Measurements from ENCODE around the gene POT1.

The POT1 gene

GRCh38 chr7:124783271-124783670 is 146.4 kb downstream of the POT1 start:
- H3K27me3 ChIP-seq (ENCODE audit: insufficient read depth, low read length) = no peaks in the 10 kb centered on the region
- H3K4me3 ChIP-seq (ENCODE audit: low read length) = no peak overlapping the region
- 89% methylated on average over 5 of the region's 5 CpGs for WGBS
- no peak overlapping the region for H3K9ac ChIP-seq (ENCODE audit: low read depth, low read length)
- H3K36me3 ChIP-seq (ENCODE audit: insufficient read depth, low read length) = no peaks in the 10 kb centered on the region
- H3K27ac ChIP-seq (ENCODE audit: low read depth, low read length) = no peak overlapping the region
- H3K4me1 ChIP-seq (ENCODE audit: insufficient read depth, low read length) = peaks cover 17% of the 10 kb centered on the region; the same call in 1 of the 2 replicates
- H3K9me3 ChIP-seq (ENCODE audit: insufficient read depth, low read depth, low read length) = no peaks in the 10 kb centered on the region

- H3K4me3 ChIP-seq (ENCODE audit: low read length) = no peak overlapping the region
- peaks cover 17% of the 10 kb centered on the region; the same call in 1 of the 2 replicates for H3K4me1 ChIP-seq (ENCODE audit: insufficient read depth, low read length)
- no peaks in the 10 kb centered on the region for H3K9me3 ChIP-seq (ENCODE audit: insufficient read depth, low read depth, low read length)
- 88% methylated on average over 12 of the region's 12 CpGs for WGBS
- no peaks in the 10 kb centered on the region for H3K36me3 ChIP-seq (ENCODE audit: insufficient read depth, low read length)
- H3K27ac ChIP-seq (ENCODE audit: low read depth, low read length) = peak overlapping the region; percentile 15; the same call in 1 of the 2 replicates
- no peak overlapping the region for H3K9ac ChIP-seq (ENCODE audit: low read depth, low read length)
- no peaks in the 10 kb centered on the region for H3K27me3 ChIP-seq (ENCODE audit: insufficient read depth, low read length)
Observed at GRCh38 chr7:124781907-124782734, 147.5 kb downstream of the POT1 start.

- no peak overlapping the region for H3K4me3 ChIP-seq (ENCODE audit: low read length)
- H3K4me1 ChIP-seq (ENCODE audit: insufficient read depth, low read length) = peaks cover 17% of the 10 kb centered on the region; the same call in 1 of the 2 replicates
- H3K9me3 ChIP-seq (ENCODE audit: insufficient read depth, low read depth, low read length) = no peaks in the 10 kb centered on the region
- H3K36me3 ChIP-seq (ENCODE audit: insufficient read depth, low read length) = no peaks in the 10 kb centered on the region
- H3K9ac ChIP-seq (ENCODE audit: low read depth, low read length) = no peak overlapping the region
- WGBS = 96% methylated on average over 2 of the region's 2 CpGs
- no peaks in the 10 kb centered on the region for H3K27me3 ChIP-seq (ENCODE audit: insufficient read depth, low read length)
- H3K27ac ChIP-seq (ENCODE audit: low read depth, low read length) = no peak overlapping the region
Observed at GRCh38 chr7:124781418-124781817, 148.2 kb downstream of the POT1 start.

GRCh38 chr7:124780608-124781007 is 149.0 kb downstream of the POT1 start:
- Histone ChIP-seq H3K9me3 (ENCODE audit: insufficient read depth, low read depth, low read length) (no peaks in the 10 kb centered on the region), H3K9ac (ENCODE audit: low read depth, low read length) (no peak overlapping the region), H3K27me3 (ENCODE audit: insufficient read depth, low read length) (no peaks in the 10 kb centered on the region), H3K4me3 (ENCODE audit: low read length) (no peak overlapping the region), H3K4me1 (ENCODE audit: insufficient read depth, low read length) (peaks cover 17% of the 10 kb centered on the region; the same call in 1 of the 2 replicates), H3K27ac (ENCODE audit: low read depth, low read length) (no peak overlapping the region), H3K36me3 (ENCODE audit: insufficient read depth, low read length) (no peaks in the 10 kb centered on the region)
- WGBS = 87% methylated on average over 1 of the region's 1 CpG

- Histone ChIP-seq H3K27ac (ENCODE audit: low read depth, low read length) (no peak overlapping the region), H3K9ac (ENCODE audit: low read depth, low read length) (no peak overlapping the region), H3K9me3 (ENCODE audit: insufficient read depth, low read depth, low read length) (no peaks in the 10 kb centered on the region), H3K4me1 (ENCODE audit: insufficient read depth, low read length) (peaks cover 17% of the 10 kb centered on the region; the same call in 1 of the 2 replicates), H3K36me3 (ENCODE audit: insufficient read depth, low read length) (no peaks in the 10 kb centered on the region), H3K4me3 (ENCODE audit: low read length) (no peak overlapping the region), H3K27me3 (ENCODE audit: insufficient read depth, low read length) (no peaks in the 10 kb centered on the region)
Observed at GRCh38 chr7:124780056-124780455, 149.6 kb downstream of the POT1 start.

GRCh38 chr7:124779620-124780019 is 150.0 kb downstream of the POT1 start:
- H3K27me3 ChIP-seq (ENCODE audit: insufficient read depth, low read length) = no peaks in the 10 kb centered on the region
- H3K4me3 ChIP-seq (ENCODE audit: low read length) = no peak overlapping the region
- H3K9me3 ChIP-seq (ENCODE audit: insufficient read depth, low read depth, low read length) = no peaks in the 10 kb centered on the region
- no peaks in the 10 kb centered on the region for H3K36me3 ChIP-seq (ENCODE audit: insufficient read depth, low read length)
- H3K9ac ChIP-seq (ENCODE audit: low read depth, low read length) = no peak overlapping the region
- H3K27ac ChIP-seq (ENCODE audit: low read depth, low read length) = no peak overlapping the region
- H3K4me1 ChIP-seq (ENCODE audit: insufficient read depth, low read length) = peaks cover 13% of the 10 kb centered on the region; the same call in 1 of the 2 replicates

GRCh38 chr7:124779194-124779593 is 150.4 kb downstream of the POT1 start:
- H3K4me1 ChIP-seq (ENCODE audit: insufficient read depth, low read length) = peaks cover 13% of the 10 kb centered on the region; the same call in 1 of the 2 replicates
- no peak overlapping the region for H3K27ac ChIP-seq (ENCODE audit: low read depth, low read length)
- no peak overlapping the region for H3K9ac ChIP-seq (ENCODE audit: low read depth, low read length)
- H3K4me3 ChIP-seq (ENCODE audit: low read length) = no peak overlapping the region
- no peaks in the 10 kb centered on the region for H3K27me3 ChIP-seq (ENCODE audit: insufficient read depth, low read length)
- WGBS = 84% methylated on average over 3 of the region's 3 CpGs
- H3K36me3 ChIP-seq (ENCODE audit: insufficient read depth, low read length) = no peaks in the 10 kb centered on the region
- no peaks in the 10 kb centered on the region for H3K9me3 ChIP-seq (ENCODE audit: insufficient read depth, low read depth, low read length)

GRCh38 chr7:124777268-124777667 is 152.4 kb downstream of the POT1 start:
- H3K9me3 ChIP-seq (ENCODE audit: insufficient read depth, low read depth, low read length) = no peaks in the 10 kb centered on the region
- 95% methylated on average over 2 of the region's 2 CpGs for WGBS

GRCh38 chr7:124776153-124776552 is 153.5 kb downstream of the POT1 start:
- Histone ChIP-seq H3K36me3 (ENCODE audit: insufficient read depth, low read length) (no peaks in the 10 kb centered on the region), H3K4me3 (ENCODE audit: low read length) (no peak overlapping the region), H3K4me1 (ENCODE audit: insufficient read depth, low read length) (no peaks in the 10 kb centered on the region), H3K27me3 (ENCODE audit: insufficient read depth, low read length) (no peaks in the 10 kb centered on the region), H3K9ac (ENCODE audit: low read depth, low read length) (no peak overlapping the region), H3K9me3 (ENCODE audit: insufficient read depth, low read depth, low read length) (no peaks in the 10 kb centered on the region), H3K27ac (ENCODE audit: low read depth, low read length) (no peak overlapping the region)
- WGBS = 94% methylated on average over 2 of the region's 2 CpGs

More at GRCh38 chr7:124777268-124777667, 152.4 kb downstream of the POT1 start:
- H3K36me3 ChIP-seq (ENCODE audit: insufficient read depth, low read length) = no peaks in the 10 kb centered on the region
- no peaks in the 10 kb centered on the region for H3K27me3 ChIP-seq (ENCODE audit: insufficient read depth, low read length)
- no peak overlapping the region for H3K4me3 ChIP-seq (ENCODE audit: low read length)
- H3K27ac ChIP-seq (ENCODE audit: low read depth, low read length) = no peak overlapping the region
- no peak overlapping the region for H3K9ac ChIP-seq (ENCODE audit: low read depth, low read length)
- peaks cover 6% of the 10 kb centered on the region; the same call in 1 of the 2 replicates for H3K4me1 ChIP-seq (ENCODE audit: insufficient read depth, low read length)

- no peaks in the 10 kb centered on the region for H3K27me3 ChIP-seq (ENCODE audit: insufficient read depth, low read length)
- H3K27ac ChIP-seq (ENCODE audit: low read depth, low read length) = no peak overlapping the region
- no peak overlapping the region for H3K4me3 ChIP-seq (ENCODE audit: low read length)
- no peaks in the 10 kb centered on the region for H3K9me3 ChIP-seq (ENCODE audit: insufficient read depth, low read depth, low read length)
- H3K9ac ChIP-seq (ENCODE audit: low read depth, low read length) = no peak overlapping the region
- H3K4me1 ChIP-seq (ENCODE audit: insufficient read depth, low read length) = no peaks in the 10 kb centered on the region; the same call in none of the 2 replicates
- no peaks in the 10 kb centered on the region for H3K36me3 ChIP-seq (ENCODE audit: insufficient read depth, low read length)
Observed at GRCh38 chr7:124775422-124775821, 154.2 kb downstream of the POT1 start.

- no peak overlapping the region for H3K9ac ChIP-seq (ENCODE audit: low read depth, low read length)
- no peaks in the 10 kb centered on the region for H3K36me3 ChIP-seq (ENCODE audit: insufficient read depth, low read length)
- H3K4me1 ChIP-seq (ENCODE audit: insufficient read depth, low read length) = no peaks in the 10 kb centered on the region; the same call in none of the 2 replicates
- no peak overlapping the region for H3K4me3 ChIP-seq (ENCODE audit: low read length)
- H3K27me3 ChIP-seq (ENCODE audit: insufficient read depth, low read length) = no peaks in the 10 kb centered on the region
- 97% methylated on average over 3 of the region's 4 CpGs for WGBS
- H3K9me3 ChIP-seq (ENCODE audit: insufficient read depth, low read depth, low read length) = no peaks in the 10 kb centered on the region
- H3K27ac ChIP-seq (ENCODE audit: low read depth, low read length) = no peak overlapping the region
Observed at GRCh38 chr7:124773938-124774337, 155.7 kb downstream of the POT1 start.

All from HUES64 (cell line).